Right hindlimb (tissue), 1 donor: ENCODE results near the gene TPGS1.

Experiments used
- DNase-seq: peaks from one replicate; pipeline ENCODE4 v3.0.0-alpha.2; 2018

TPGS1 gene

GRCh38 chr19:496112-496665, 11.1 kb upstream of the TPGS1 start, which contains the start of gene MADCAM1:
MADCAM1 (plus strand) TSS chr19:496486; CDS start chr19:496500, 14 bp downstream.
- peak; percentile 28 for DNase-seq

GRCh38 chr19:496986-497385, 10.3 kb upstream of the TPGS1 start:
- DNase-seq, result no peak

DNA sequence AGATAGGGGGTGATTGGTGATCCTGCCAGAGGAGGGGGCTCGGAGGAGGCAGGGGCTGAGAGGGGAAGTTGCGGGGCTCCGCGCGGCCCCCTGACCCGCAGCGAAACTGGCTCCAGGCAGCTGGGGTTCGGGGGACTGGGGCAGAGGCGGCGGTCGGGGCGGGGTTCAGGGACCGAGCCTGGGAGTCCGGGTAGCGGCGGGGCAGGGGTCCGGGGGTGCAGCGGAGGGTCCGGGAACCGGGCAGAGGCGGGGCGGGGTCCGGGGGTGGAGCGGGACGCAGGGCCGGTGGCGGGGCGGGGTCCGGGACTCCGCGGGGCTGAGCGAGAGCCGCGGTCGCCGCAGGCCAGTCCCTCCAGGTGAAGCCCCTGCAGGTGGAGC, 9.8 kb upstream of the TPGS1 start:
- DNase-seq, result no peak

DNA sequence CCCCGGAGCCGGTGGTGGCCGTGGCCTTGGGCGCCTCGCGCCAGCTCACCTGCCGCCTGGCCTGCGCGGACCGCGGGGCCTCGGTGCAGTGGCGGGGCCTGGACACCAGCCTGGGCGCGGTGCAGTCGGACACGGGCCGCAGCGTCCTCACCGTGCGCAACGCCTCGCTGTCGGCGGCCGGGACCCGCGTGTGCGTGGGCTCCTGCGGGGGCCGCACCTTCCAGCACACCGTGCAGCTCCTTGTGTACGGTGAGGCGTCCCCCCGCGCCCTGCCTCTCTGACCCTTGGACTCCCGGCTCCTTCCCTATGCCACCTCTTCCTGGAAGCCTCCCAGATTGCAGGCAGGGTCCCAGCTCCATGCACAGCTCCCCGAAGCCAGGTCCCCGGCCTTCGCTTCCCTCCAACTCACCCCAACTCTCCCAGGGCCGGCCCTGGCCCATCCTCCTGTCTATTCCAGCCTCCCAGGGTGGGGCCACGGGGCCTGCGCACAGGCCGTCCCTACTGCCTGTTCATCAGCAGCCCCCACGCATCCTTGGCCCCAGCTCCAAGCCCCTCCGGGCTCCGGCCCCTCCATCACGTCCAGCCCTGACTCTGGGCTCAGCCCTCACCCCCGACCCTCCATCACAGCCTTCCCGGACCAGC, 9.3 kb upstream of the TPGS1 start:
- no peak for DNase-seq

DNA sequence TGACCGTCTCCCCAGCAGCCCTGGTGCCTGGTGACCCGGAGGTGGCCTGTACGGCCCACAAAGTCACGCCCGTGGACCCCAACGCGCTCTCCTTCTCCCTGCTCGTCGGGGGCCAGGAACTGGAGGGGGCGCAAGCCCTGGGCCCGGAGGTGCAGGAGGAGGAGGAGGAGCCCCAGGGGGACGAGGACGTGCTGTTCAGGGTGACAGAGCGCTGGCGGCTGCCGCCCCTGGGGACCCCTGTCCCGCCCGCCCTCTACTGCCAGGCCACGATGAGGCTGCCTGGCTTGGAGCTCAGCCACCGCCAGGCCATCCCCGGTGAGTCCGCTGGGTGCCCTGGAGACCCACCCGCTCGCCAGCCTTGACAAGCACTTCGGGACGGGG, 8.8 kb upstream of the TPGS1 start:
- DNase-seq, result no peak

GRCh38 chr19:498977-499623, 8.2 kb upstream of the TPGS1 start:
- no peak for DNase-seq

- peak; percentile 21 for DNase-seq
Measured at GRCh38 chr19:501646-502045, 5.7 kb upstream of the TPGS1 start.

DNA sequence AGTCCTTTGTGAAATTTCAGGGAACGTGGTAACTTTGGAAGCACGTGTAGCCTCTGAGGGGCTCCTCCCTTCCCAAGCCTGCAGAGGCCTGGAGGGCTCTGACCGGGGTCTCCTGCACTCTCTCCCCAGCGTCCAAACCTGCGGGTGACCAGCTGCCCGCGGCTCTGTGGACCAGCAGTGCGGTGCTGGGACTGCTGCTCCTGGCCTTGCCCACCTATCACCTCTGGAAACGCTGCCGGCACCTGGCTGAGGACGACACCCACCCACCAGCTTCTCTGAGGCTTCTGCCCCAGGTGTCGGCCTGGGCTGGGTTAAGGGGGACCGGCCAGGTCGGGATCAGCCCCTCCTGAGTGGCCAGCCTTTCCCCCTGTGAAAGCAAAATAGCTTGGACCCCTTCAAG, 2.7 kb upstream of the TPGS1 start:
- DNase-seq, result no peak

- DNase-seq, result peak; percentile 99
Measured at GRCh38 chr19:506404-507285, 652 bp upstream of the TPGS1 start.

DNA sequence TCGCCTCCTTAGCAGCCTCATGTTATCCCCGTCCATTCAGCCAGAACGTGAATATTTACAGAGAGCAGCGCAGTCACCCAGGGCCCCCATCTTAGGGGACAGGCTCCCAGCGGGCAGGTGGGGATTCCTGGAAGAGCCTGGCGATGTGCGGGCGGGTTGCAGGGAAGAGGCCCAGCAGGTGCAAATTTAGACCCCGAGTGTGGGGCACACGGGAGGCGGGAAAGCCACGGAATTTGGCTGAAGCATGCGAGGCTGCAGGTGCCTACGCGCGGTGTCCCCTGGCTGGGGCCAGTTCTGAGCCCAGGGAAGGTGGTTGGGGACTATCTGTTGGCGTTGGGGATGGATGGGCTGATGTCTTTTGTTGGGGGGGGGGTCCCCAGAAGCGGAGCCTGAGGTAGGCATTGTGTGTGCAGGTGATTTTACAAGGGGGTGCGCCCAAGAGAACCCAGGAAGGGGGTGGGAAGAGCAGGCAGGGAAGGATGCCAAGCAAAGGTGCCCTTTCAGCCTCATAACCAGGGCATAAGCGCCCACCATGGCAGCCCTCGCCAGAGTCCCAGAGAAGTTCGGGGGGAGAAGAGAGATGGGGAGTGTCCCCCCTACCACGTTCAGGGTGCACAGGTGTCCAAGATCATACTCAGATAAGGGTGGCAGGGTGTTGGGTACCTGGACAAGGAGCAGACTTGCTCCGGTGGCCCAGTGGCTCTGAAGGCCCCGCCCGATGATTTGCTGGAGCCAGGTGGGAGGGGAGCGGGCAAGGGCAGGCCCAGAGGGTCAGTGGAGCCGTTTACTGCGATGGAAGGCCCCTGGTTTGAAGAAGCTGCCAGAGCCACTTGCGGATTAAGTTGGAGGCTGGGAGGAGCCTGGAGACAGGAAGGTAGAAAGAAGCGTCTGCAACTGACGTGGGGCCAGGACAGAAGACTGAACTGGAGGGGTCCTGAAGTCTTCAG, 1.2 kb downstream of the TPGS1 start:
- DNase-seq, result peak; percentile 39

GRCh38 chr19:510606-511100, 3.4 kb downstream of the TPGS1 start:
- peak; percentile 83 for DNase-seq

GRCh38 chr19:511101-511851, 4.0 kb downstream of the TPGS1 start:
- DNase-seq, result peak; percentile 75

DNA sequence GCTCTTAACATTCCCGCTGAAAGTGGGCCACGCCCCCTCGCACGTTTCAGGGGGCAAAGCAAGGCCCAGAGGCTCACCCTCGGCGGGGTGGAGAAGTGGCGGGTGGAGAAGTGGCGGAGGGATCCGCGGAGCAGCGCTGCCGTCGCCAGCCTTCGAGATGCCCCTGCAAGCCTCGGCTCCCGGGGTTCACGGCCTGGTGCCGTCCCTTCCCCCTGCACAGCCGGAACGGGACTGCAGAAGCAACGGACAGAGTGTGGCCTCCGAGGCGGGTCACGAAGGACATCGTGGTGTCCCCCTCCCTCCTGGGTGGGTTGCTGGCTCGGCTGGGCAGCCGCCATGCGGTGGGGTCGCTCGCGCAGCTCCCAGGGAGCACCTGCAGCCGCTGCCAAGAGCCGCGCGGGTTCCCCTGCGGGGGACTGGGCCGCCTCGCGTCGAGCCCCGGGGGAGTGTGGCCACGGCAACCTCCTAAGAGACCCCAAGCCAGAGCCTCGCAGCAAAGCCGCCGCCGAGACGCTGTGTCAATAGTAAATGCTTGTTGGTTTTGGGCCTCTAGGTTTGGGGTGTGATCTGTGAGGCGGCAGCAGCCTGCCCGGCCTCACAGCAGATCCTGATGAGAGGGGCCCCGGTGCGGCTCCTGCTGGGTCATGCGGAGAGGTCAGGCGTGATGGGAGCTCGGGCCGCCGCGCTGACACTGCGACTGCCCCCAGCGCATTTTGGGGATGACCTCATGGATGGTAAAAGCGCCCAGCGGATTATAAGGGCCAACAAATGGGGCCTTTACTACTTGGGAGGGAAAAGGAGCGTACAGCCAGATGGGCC, 5.5 kb downstream of the TPGS1 start:
- DNase-seq, result peak; percentile 44

- DNase-seq, result no peak
Measured at GRCh38 chr19:513368-514165, 6.3 kb downstream of the TPGS1 start.

- peak; percentile 15 for DNase-seq
Measured at GRCh38 chr19:514166-514663, 6.9 kb downstream of the TPGS1 start.

DNA sequence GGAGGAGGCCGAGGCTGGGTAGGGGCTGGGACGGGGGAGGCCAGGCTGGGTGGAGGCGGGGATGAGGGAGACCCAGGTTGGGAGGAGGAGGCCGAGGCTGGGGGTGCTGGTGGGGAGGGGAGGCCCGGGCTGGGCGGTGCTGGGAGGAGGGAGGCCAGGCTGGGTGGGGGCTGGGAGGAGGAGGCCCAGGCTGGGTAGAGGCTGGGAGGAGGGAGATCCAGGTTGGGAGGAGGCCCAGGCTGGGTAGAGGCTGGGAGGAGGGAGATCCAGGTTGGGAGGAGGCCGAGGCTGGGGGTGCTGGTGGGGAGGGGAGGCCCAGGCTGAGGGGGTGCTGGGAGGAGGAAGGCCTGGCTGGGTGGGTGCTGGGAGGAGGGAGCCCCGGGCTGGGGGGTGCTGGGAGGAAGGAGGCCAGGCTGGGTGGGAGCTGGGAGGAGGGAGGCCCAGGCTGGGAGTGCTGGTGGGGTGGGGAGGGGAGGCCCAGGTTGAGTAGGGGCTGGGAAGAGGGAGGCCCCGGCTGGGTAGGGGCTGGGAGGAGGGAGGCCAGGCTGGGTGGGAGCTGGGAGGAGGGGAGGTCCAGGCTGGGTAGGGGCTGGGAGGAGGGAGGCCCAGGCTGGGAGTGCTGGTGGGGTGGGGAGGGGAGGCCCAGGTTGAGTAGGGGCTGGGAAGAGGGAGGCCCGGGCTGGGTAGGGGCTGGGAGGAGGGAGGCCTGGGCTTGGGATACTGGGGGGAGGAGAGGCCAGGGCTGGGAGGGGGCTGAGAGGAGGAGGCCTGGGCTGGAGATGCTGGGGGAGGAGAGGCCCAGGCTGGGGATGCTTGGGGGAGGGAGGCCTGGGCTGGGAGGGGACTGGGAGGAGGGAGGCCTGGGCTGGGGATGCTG, 10.7 kb downstream of the TPGS1 start:
- peak; percentile 96 for DNase-seq

DNA sequence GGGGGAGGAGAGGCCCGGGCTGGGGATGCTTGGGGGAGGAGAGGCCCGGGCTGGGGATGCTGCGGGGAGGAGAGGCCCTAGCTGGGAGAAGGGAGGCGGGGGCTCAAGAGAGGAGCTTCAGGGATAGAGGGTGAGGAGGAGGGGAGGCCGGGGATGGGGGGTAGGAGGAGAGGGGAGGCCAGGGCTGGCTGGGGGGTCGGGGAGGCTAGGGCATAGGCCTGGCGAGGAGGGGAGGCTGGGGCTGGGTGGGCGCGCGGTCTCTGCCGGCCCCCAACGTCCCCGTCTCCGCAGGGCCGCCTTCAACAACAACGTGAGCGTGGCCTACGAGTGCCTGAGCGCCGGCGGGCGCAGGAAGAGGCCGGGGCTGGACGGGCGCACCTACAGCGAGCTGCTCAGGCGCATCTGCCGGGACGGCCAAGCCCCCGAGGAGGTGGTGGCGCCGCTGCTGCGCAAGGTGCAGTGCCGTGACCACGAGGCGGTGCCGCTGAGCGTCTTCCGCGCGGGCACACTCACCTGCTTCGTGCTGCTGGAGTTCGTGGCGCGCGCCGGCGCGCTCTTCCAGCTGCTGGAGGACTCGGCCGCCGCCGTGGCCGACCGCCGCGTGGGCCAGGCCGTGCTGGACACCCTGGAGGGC, 11.4 kb downstream of the TPGS1 start:
- no peak for DNase-seq

- no peak for DNase-seq
Measured at GRCh38 chr19:519449-519865, 12.2 kb downstream of the TPGS1 start.
